ENCODE measurements around the gene TBL1Y.
"Not testable (repeated sequence)": the region's sequence is repeated elsewhere in the genome, so short reads cannot be mapped to it uniquely, and the experiment has no call there.

Gene TBL1Y

GRCh38 chrY:6910372-6911252 is at the start of gene TBL1Y:
Gene TBL1Y, plus strand, starts transcription at chrY:6910697. Its CDS starts 114,388 bp downstream, at chrY:7025085.
- no peaks in the 10 kb centered on the region for H3K4me1 ChIP-seq (ENCODE audit: control insufficient read depth in 2 of 2, insufficient read depth in 2 of 2, low read length in 2 of 2)
- no peaks in the 10 kb centered on the region for H3K27me3 ChIP-seq (ENCODE audit: control insufficient read depth in 2 of 2, insufficient read depth in 2 of 2, low read length in 2 of 2)
- H3K36me3 ChIP-seq (ENCODE audit: control insufficient read depth in 2 of 2, insufficient read depth in 2 of 2, low read length in 2 of 2) = no peaks in the 10 kb centered on the region
- H3K27ac ChIP-seq (ENCODE audit: low read depth in 2 of 2, low read length in 2 of 2) = no peak within 1 kb of the TSS
- no peaks in the 10 kb centered on the region for H3K9me3 ChIP-seq (ENCODE audit: control insufficient read depth in 2 of 2, low read length in 2 of 2)
- no peak within 1 kb of the TSS for H3K9ac ChIP-seq (ENCODE audit: low read depth in 1 of 2, low read length in 2 of 2)
- H3K4me3 ChIP-seq (ENCODE audit: low read length in 2 of 2) = no peak within 1 kb of the TSS

DNA sequence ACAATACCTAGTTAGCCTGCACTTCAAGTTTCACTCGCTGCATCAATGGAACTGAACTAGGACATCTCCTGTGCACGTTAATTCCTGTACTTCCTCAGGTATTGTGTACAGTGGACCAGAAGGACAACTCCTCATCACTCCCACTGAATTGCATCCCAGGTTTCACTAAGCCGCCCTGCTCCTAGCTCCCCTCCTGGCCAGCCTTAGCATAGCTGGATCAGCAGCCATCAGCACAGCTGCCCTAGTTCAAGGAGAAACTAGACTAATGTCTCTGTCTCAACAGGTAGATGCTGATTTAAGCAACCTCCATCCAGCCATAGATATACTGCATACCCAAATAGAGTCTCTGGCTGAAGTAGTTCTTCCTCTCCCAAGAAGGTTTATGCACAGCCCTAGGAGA is 16.0 kb upstream of the TBL1Y start:
- no peaks in the 10 kb centered on the region for H3K9me3 ChIP-seq (ENCODE audit: control insufficient read depth in 2 of 2, low read length in 2 of 2)
- no peaks in the 10 kb centered on the region for H3K27me3 ChIP-seq (ENCODE audit: control insufficient read depth in 2 of 2, insufficient read depth in 2 of 2, low read length in 2 of 2)
- no peaks in the 10 kb centered on the region for H3K4me1 ChIP-seq (ENCODE audit: control insufficient read depth in 2 of 2, insufficient read depth in 2 of 2, low read length in 2 of 2)
- H3K36me3 ChIP-seq (ENCODE audit: control insufficient read depth in 2 of 2, insufficient read depth in 2 of 2, low read length in 2 of 2) = no peaks in the 10 kb centered on the region
- H3K9ac ChIP-seq (ENCODE audit: low read depth in 1 of 2, low read length in 2 of 2) = no peak overlapping the region
- H3K4me3 ChIP-seq (ENCODE audit: low read length in 2 of 2) = no peak overlapping the region
- H3K27ac ChIP-seq (ENCODE audit: low read depth in 2 of 2, low read length in 2 of 2) = no peak overlapping the region

GRCh38 chrY:6895236-6895635 is 15.3 kb upstream of the TBL1Y start:
- Histone ChIP-seq H3K27me3 (ENCODE audit: control insufficient read depth in 2 of 2, insufficient read depth in 2 of 2, low read length in 2 of 2) (no peaks in the 10 kb centered on the region), H3K9me3 (ENCODE audit: control insufficient read depth in 2 of 2, low read length in 2 of 2) (no peaks in the 10 kb centered on the region), H3K9ac (ENCODE audit: low read depth in 1 of 2, low read length in 2 of 2) (no peak overlapping the region), H3K4me1 (ENCODE audit: control insufficient read depth in 2 of 2, insufficient read depth in 2 of 2, low read length in 2 of 2) (no peaks in the 10 kb centered on the region), H3K4me3 (ENCODE audit: low read length in 2 of 2) (no peak overlapping the region), H3K36me3 (ENCODE audit: control insufficient read depth in 2 of 2, insufficient read depth in 2 of 2, low read length in 2 of 2) (no peaks in the 10 kb centered on the region), H3K27ac (ENCODE audit: low read depth in 2 of 2, low read length in 2 of 2) (no peak overlapping the region)

- H3K9ac ChIP-seq (ENCODE audit: low read depth in 1 of 2, low read length in 2 of 2); H3K27me3 ChIP-seq (ENCODE audit: control insufficient read depth in 2 of 2, insufficient read depth in 2 of 2, low read length in 2 of 2); H3K4me3 ChIP-seq (ENCODE audit: low read length in 2 of 2); H3K4me1 ChIP-seq (ENCODE audit: control insufficient read depth in 2 of 2, insufficient read depth in 2 of 2, low read length in 2 of 2); H3K27ac ChIP-seq (ENCODE audit: low read depth in 2 of 2, low read length in 2 of 2); H3K36me3 ChIP-seq (ENCODE audit: control insufficient read depth in 2 of 2, insufficient read depth in 2 of 2, low read length in 2 of 2); H3K9me3 ChIP-seq (ENCODE audit: control insufficient read depth in 2 of 2, low read length in 2 of 2): not testable (repeated sequence)
Observed at GRCh38 chrY:6902116-6902515, 8.4 kb upstream of the TBL1Y start.

DNA sequence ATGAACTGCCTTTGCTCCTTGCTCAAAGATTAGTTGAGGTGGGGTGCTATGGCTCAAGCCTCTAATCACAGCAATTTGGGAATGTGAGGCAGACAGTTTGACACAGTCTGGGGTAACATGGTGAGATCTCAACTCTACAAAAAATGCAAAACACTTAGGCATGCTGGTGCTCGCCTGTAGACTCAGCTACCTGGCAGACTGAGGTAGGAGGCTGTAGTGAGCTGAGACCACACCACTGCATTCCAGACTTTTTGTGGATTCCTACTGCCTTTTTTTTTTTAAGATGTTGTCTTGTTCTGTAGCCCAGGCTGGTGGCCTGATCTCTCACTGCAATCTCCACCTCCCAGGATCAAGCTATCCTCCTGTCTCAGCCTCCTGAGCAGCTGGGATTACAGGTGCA is 2.9 kb upstream of the TBL1Y start:
- no peak overlapping the region for H3K27ac ChIP-seq (ENCODE audit: low read depth in 2 of 2, low read length in 2 of 2)
- no peak overlapping the region for H3K4me3 ChIP-seq (ENCODE audit: low read length in 2 of 2)
- no peaks in the 10 kb centered on the region for H3K36me3 ChIP-seq (ENCODE audit: control insufficient read depth in 2 of 2, insufficient read depth in 2 of 2, low read length in 2 of 2)
- H3K9ac ChIP-seq (ENCODE audit: low read depth in 1 of 2, low read length in 2 of 2) = no peak overlapping the region
- H3K4me1 ChIP-seq (ENCODE audit: control insufficient read depth in 2 of 2, insufficient read depth in 2 of 2, low read length in 2 of 2) = no peaks in the 10 kb centered on the region
- H3K27me3 ChIP-seq (ENCODE audit: control insufficient read depth in 2 of 2, insufficient read depth in 2 of 2, low read length in 2 of 2) = no peaks in the 10 kb centered on the region
- no peaks in the 10 kb centered on the region for H3K9me3 ChIP-seq (ENCODE audit: control insufficient read depth in 2 of 2, low read length in 2 of 2)

- H3K27me3 ChIP-seq (ENCODE audit: control insufficient read depth in 2 of 2, insufficient read depth in 2 of 2, low read length in 2 of 2); H3K36me3 ChIP-seq (ENCODE audit: control insufficient read depth in 2 of 2, insufficient read depth in 2 of 2, low read length in 2 of 2); H3K4me3 ChIP-seq (ENCODE audit: low read length in 2 of 2); H3K4me1 ChIP-seq (ENCODE audit: control insufficient read depth in 2 of 2, insufficient read depth in 2 of 2, low read length in 2 of 2); H3K9me3 ChIP-seq (ENCODE audit: control insufficient read depth in 2 of 2, low read length in 2 of 2); H3K27ac ChIP-seq (ENCODE audit: low read depth in 2 of 2, low read length in 2 of 2); H3K9ac ChIP-seq (ENCODE audit: low read depth in 1 of 2, low read length in 2 of 2): not testable (repeated sequence)
Observed at GRCh38 chrY:6908021-6908420, 2.5 kb upstream of the TBL1Y start.

GRCh38 chrY:6909118-6909521 is 1.4 kb upstream of the TBL1Y start:
- Histone ChIP-seq H3K27me3 (ENCODE audit: control insufficient read depth in 2 of 2, insufficient read depth in 2 of 2, low read length in 2 of 2) (no peaks in the 10 kb centered on the region), H3K4me3 (ENCODE audit: low read length in 2 of 2) (no peak overlapping the region), H3K36me3 (ENCODE audit: control insufficient read depth in 2 of 2, insufficient read depth in 2 of 2, low read length in 2 of 2) (no peaks in the 10 kb centered on the region), H3K9ac (ENCODE audit: low read depth in 1 of 2, low read length in 2 of 2) (no peak overlapping the region), H3K27ac (ENCODE audit: low read depth in 2 of 2, low read length in 2 of 2) (no peak overlapping the region), H3K9me3 (ENCODE audit: control insufficient read depth in 2 of 2, low read length in 2 of 2) (no peaks in the 10 kb centered on the region), H3K4me1 (ENCODE audit: control insufficient read depth in 2 of 2, insufficient read depth in 2 of 2, low read length in 2 of 2) (no peaks in the 10 kb centered on the region)

GRCh38 chrY:6909856-6910255 is 641 bp upstream of the TBL1Y start:
- no peak overlapping the region for H3K4me3 ChIP-seq (ENCODE audit: low read length in 2 of 2)
- no peak overlapping the region for H3K9ac ChIP-seq (ENCODE audit: low read depth in 1 of 2, low read length in 2 of 2)

GRCh38 chrY:6911253-6911881 is 870 bp downstream of the TBL1Y start, which contains the start of gene AMELY:
Gene AMELY, minus strand, starts transcription at chrY:6911752. Its CDS starts 39,144 bp downstream, at chrY:6872608.
- no peaks in the 10 kb centered on the region for H3K4me1 ChIP-seq (ENCODE audit: control insufficient read depth in 2 of 2, insufficient read depth in 2 of 2, low read length in 2 of 2)
- no peaks in the 10 kb centered on the region for H3K36me3 ChIP-seq (ENCODE audit: control insufficient read depth in 2 of 2, insufficient read depth in 2 of 2, low read length in 2 of 2)
- no peak within 1 kb of the TSS for H3K4me3 ChIP-seq (ENCODE audit: low read length in 2 of 2)
- H3K27ac ChIP-seq (ENCODE audit: low read depth in 2 of 2, low read length in 2 of 2) = no peak within 1 kb of the TSS
- H3K9me3 ChIP-seq (ENCODE audit: control insufficient read depth in 2 of 2, low read length in 2 of 2) = no peaks in the 10 kb centered on the region
- no peaks in the 10 kb centered on the region for H3K27me3 ChIP-seq (ENCODE audit: control insufficient read depth in 2 of 2, insufficient read depth in 2 of 2, low read length in 2 of 2)
- H3K9ac ChIP-seq (ENCODE audit: low read depth in 1 of 2, low read length in 2 of 2) = no peak within 1 kb of the TSS

More at GRCh38 chrY:6909856-6910255, 641 bp upstream of the TBL1Y start:
- Histone ChIP-seq H3K4me1 (ENCODE audit: control insufficient read depth in 2 of 2, insufficient read depth in 2 of 2, low read length in 2 of 2) (no peaks in the 10 kb centered on the region), H3K36me3 (ENCODE audit: control insufficient read depth in 2 of 2, insufficient read depth in 2 of 2, low read length in 2 of 2) (no peaks in the 10 kb centered on the region), H3K27me3 (ENCODE audit: control insufficient read depth in 2 of 2, insufficient read depth in 2 of 2, low read length in 2 of 2) (no peaks in the 10 kb centered on the region), H3K9me3 (ENCODE audit: control insufficient read depth in 2 of 2, low read length in 2 of 2) (no peaks in the 10 kb centered on the region), H3K27ac (ENCODE audit: low read depth in 2 of 2, low read length in 2 of 2) (no peak overlapping the region)

GRCh38 chrY:6913362-6913761 is 2.9 kb downstream of the TBL1Y start:
- H3K9ac ChIP-seq (ENCODE audit: low read depth in 1 of 2, low read length in 2 of 2) = no peak overlapping the region

More at GRCh38 chrY:6913362-6913761, 2.9 kb downstream of the TBL1Y start:
- H3K27ac ChIP-seq (ENCODE audit: low read depth in 2 of 2, low read length in 2 of 2) = no peak overlapping the region
- H3K4me3 ChIP-seq (ENCODE audit: low read length in 2 of 2) = no peak overlapping the region
- no peaks in the 10 kb centered on the region for H3K36me3 ChIP-seq (ENCODE audit: control insufficient read depth in 2 of 2, insufficient read depth in 2 of 2, low read length in 2 of 2)
- H3K9me3 ChIP-seq (ENCODE audit: control insufficient read depth in 2 of 2, low read length in 2 of 2) = no peaks in the 10 kb centered on the region
- no peaks in the 10 kb centered on the region for H3K27me3 ChIP-seq (ENCODE audit: control insufficient read depth in 2 of 2, insufficient read depth in 2 of 2, low read length in 2 of 2)
- H3K4me1 ChIP-seq (ENCODE audit: control insufficient read depth in 2 of 2, insufficient read depth in 2 of 2, low read length in 2 of 2) = no peaks in the 10 kb centered on the region
